K562 (cell line): Measurements from ENCODE around the gene MATN1. TPM values are rescaled to one million over a fixed set of nuclear protein-coding genes. Genes with fewer than 3 reads are reported as not detected.
A peak's percentile ranks its signal among the peaks of the same experiment; 100 is the strongest.

Experiments
- ARNT ChIP-seq, 2 experiments: fragments of 450-650 bp; IDR thresholded peaks; 2 replicates each; pipeline ENCODE4 v1.6.1; 2016; ENCODE audit warnings: mild to moderate bottlenecking in 1 of 2
- BHLHE40 ChIP-seq: IDR thresholded peaks from 2 replicates; pipeline ENCODE4 v1.6.1; 2011; ENCODE audit warnings: low read length, improper control_type of control experiment
- DACH1 ChIP-seq: fragments of 450-650 bp; IDR thresholded peaks from 2 replicates; pipeline ENCODE4 v1.6.1; 2018; ENCODE audit not compliant: partially characterized antibody
- ETV6 ChIP-seq, 3 experiments: fragments of 150-350 bp in 1 of 3; sonication (generic) in 1 of 3; formaldehyde crosslinking in 1 of 3; IDR thresholded peaks; 2 replicates each; pipeline versions ENCODE4 v1.6.1 to v1.8.0; 2014 to 2022; ENCODE audit warnings: borderline replicate concordance in 2 of 3, low read depth in 2 of 3, antibody characterized with exemption in 1 of 3, low read length in 1 of 3, mild to moderate bottlenecking in 1 of 3, missing genetic modification reagents in 1 of 3
- FOXJ2 ChIP-seq: fragments of 200-800 bp; sonication (Bioruptor generic); IDR thresholded peaks from 2 replicates; pipeline ENCODE4 v1.6.1; 2016; ENCODE audit warnings: missing genetic modification characterization, missing compliant biosample characterization
- GATA2 ChIP-seq: sonication (generic); formaldehyde crosslinking; IDR thresholded peaks from 2 replicates; pipeline ENCODE4 v1.4.0; 2020; ENCODE audit warnings: mild to moderate bottlenecking, missing genetic modification reagents
- GTF2F1 ChIP-seq: IDR thresholded peaks from 2 replicates; pipeline ENCODE4 v1.6.1; 2011; ENCODE audit warnings: low read depth, low read length, improper control_type of control experiment
- MED1 ChIP-seq: sonication (generic); formaldehyde crosslinking; IDR thresholded peaks from 2 replicates; pipeline ENCODE4 v1.8.1; 2023; ENCODE audit warnings: missing genetic modification reagents, borderline replicate concordance
- NCOA2 ChIP-seq, 2 experiments: fragments of 450-650 bp; IDR thresholded peaks; 2 replicates each; pipeline ENCODE4 v1.6.1; 2018; ENCODE audit warnings: mild to moderate bottlenecking in 2 of 2, moderate library complexity in 1 of 2; ENCODE audit not compliant: partially characterized antibody in 2 of 2
- POLR2G ChIP-seq: fragments of 200-400 bp; formaldehyde crosslinking; IDR thresholded peaks from 2 replicates; pipeline ENCODE4 v1.6.1; 2017; ENCODE audit warnings: low read depth, mild to moderate bottlenecking, antibody characterized with exemption, low read length, moderate library complexity
- RBM14 ChIP-seq: fragments of 200-400 bp; formaldehyde crosslinking; IDR thresholded peaks from 2 replicates; pipeline ENCODE4 v1.6.1; 2018; ENCODE audit warnings: low read depth, mild to moderate bottlenecking, low read length, moderate library complexity, borderline replicate concordance; ENCODE audit not compliant: insufficient read depth
- RFX7 ChIP-seq: fragments of 250-450 bp; sonication (Bioruptor Pico); IDR thresholded peaks from 2 replicates; pipeline ENCODE4 v1.5.1; 2021; ENCODE audit warnings: mild to moderate bottlenecking
- SMARCA4 ChIP-seq: fragments of 450-650 bp; IDR thresholded peaks from 2 replicates; pipeline ENCODE4 v1.6.1; 2016
- TAF1 ChIP-seq: IDR thresholded peaks from 2 replicates; pipeline ENCODE4 v1.6.1; 2011; ENCODE audit warnings: mild to moderate bottlenecking, low read length, moderate library complexity; ENCODE audit not compliant: insufficient read depth, control insufficient read depth, severe bottlenecking; ENCODE audit errors: extremely low read depth
- TCF7L2 ChIP-seq: fragments of 150-350 bp; IDR thresholded peaks from 2 replicates; pipeline ENCODE4 v1.6.1; 2016; ENCODE audit warnings: low read depth, mild to moderate bottlenecking, low read length, moderate library complexity
- ZBTB17 ChIP-seq: fragments of 450-650 bp; formaldehyde crosslinking; IDR thresholded peaks from 2 replicates; pipeline ENCODE4 v1.4.0; 2020; ENCODE audit warnings: mild to moderate bottlenecking
- ZKSCAN3 ChIP-seq: fragments of 250-450 bp; sonication (Bioruptor Pico); IDR thresholded peaks from 2 replicates; pipeline ENCODE4 v1.4.0; 2020
- polyA plus RNA-seq, 8 experiments: library from polyadenylated mRNA; depleted of rRNA in 4 of 8; stranded (reverse) in 5 of 8; unstranded in 3 of 8; fragments of >200 nt; fragmentation: Nextera tagmentation in 2 of 8; fragmentation: Illumina TruSeq in 1 of 8; extraction: Ambion mirVana in 2 of 8; extraction: Trizol in 1 of 8; gene quantifications; 2 replicates each; pipeline versions ENCODE4 v1.2.1 to v1.2.3, GENCODE V29; 2011 to 2014; ENCODE audit warnings: inconsistent platforms in 1 of 8, missing spikeins in 1 of 8
- total RNA-seq, 7 experiments: library from RNA; depleted of rRNA in 6 of 7; stranded (reverse); fragments of >200 nt in 6 of 7; fragmentation: Illumina TruSeq in 2 of 7; extraction: Trizol in 2 of 7; gene quantifications; 2 replicates each; pipeline versions ENCODE4 v1.2.1 to v1.2.3, GENCODE V29; 2011 to 2021; ENCODE audit warnings: low replicate concordance in 1 of 7
- TF ChIP-seq, protein P1 (sequence below): fragments of 450-650 bp; IDR thresholded peaks from 2 replicates; pipeline ENCODE4 v1.7.0; 2016; ENCODE audit warnings: borderline replicate concordance
- TF ChIP-seq, protein P2 (sequence below): IDR thresholded peaks from 2 replicates; pipeline ENCODE4 v1.6.1; 2014; ENCODE audit warnings: antibody characterized with exemption
- TF ChIP-seq, protein P3 (sequence below): sonication (generic); formaldehyde crosslinking; IDR thresholded peaks from 2 replicates; pipeline ENCODE4 v1.9.0; 2022; ENCODE audit warnings: mild to moderate bottlenecking, missing genetic modification reagents
- TF ChIP-seq, protein P4 (sequence below): fragments of 250-450 bp; sonication (Bioruptor Pico); IDR thresholded peaks from 2 replicates; pipeline ENCODE4 v1.5.1; 2021; ENCODE audit warnings: mild to moderate bottlenecking

MATN1 gene
- total and polyA plus RNA-seq, 9 of the 15 experiments (the other 6 are each of a cell fraction or from before 2014, with no cell fraction given), result 0.10 to 2.3 (median 1.2) TPM

DNA sequence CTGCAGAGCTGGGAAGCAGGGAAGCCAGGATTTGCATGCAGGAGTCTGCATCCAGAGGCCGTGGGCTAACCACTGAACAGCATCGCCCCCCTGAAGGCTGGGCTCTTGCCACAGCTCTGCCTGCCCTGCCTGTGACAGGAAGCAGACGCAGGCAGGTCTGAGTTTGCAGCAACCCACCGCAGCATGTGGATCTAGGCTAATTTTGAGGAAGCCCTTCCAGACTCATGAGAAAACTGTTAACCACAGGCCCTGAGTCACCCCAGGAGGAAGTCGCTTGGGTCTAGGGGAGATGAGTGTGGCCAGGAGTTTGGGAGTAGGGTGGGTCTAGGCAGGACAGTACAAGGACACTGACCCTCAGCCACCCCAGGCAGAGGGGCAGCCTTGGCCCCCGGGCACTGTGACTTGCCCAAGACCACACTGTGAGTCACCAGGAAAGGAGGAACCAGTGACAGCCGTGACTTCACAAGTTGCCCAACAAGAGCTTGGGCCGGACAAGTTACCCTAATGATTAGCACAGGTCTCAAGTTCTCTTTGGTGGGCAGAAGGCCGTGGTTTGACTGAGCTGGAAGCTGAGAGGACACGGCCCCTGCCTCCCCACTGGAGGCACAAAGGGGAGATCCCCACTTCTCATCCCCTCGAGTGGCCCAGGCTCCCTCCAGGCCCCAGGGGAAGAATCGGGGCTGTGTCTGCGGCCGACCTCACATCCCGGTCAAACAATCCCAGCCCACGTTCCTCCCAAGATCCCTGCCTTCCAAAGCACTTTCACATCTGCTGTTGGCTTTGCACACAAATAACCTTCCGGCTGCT is 33.4 kb upstream of the MATN1 start (continued):
- TF ChIP-seq DACH1 (no peak), GTF2F1 (no peak), ARNT (IDR thresholded peaks at IDR 0.05) (no peak), RFX7 (CRISPR knock-in tag) (peak; percentile 16; the same call in 1 of the 2 replicates), FOXJ2 (tag) (no peak), TAF1 (peak; percentile 29), POLR2G (peak; percentile 35; the same call in 1 of the 2 replicates), GATA2 (CRISPR knock-in tag) (no peak), ETV6 (IDR thresholded peaks at IDR 0.05; ENCODE audit: borderline replicate concordance in 1 of 2, low read depth in 2 of 2, low read length in 1 of 2) (peak in 1 of 2 experiments; percentile 88; a peak in 1 of 4 replicates), ETV6 (CRISPR knock-in tag; IDR thresholded peaks at IDR 0.05; ENCODE audit: borderline replicate concordance) (no peak), RBM14 (no peak), NCOA2 (IDR thresholded peaks at IDR 0.05; ENCODE audit: partially characterized antibody in 2 of 2) (no peak), ZKSCAN3 (no peak), ZBTB17 (CRISPR knock-in tag) (peak; percentile 88), SMARCA4 (peak; percentile 89), BHLHE40 (peak; percentile 52; the same call in 1 of the 2 replicates), MED1 (CRISPR knock-in tag) (no peak; the same call in 1 of the 2 replicates), TCF7L2 (no peak)
- TF ChIP-seq, protein P1, sequence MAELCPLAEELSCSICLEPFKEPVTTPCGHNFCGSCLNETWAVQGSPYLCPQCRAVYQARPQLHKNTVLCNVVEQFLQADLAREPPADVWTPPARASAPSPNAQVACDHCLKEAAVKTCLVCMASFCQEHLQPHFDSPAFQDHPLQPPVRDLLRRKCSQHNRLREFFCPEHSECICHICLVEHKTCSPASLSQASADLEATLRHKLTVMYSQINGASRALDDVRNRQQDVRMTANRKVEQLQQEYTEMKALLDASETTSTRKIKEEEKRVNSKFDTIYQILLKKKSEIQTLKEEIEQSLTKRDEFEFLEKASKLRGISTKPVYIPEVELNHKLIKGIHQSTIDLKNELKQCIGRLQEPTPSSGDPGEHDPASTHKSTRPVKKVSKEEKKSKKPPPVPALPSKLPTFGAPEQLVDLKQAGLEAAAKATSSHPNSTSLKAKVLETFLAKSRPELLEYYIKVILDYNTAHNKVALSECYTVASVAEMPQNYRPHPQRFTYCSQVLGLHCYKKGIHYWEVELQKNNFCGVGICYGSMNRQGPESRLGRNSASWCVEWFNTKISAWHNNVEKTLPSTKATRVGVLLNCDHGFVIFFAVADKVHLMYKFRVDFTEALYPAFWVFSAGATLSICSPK, result no peak
- TF ChIP-seq, protein P2, sequence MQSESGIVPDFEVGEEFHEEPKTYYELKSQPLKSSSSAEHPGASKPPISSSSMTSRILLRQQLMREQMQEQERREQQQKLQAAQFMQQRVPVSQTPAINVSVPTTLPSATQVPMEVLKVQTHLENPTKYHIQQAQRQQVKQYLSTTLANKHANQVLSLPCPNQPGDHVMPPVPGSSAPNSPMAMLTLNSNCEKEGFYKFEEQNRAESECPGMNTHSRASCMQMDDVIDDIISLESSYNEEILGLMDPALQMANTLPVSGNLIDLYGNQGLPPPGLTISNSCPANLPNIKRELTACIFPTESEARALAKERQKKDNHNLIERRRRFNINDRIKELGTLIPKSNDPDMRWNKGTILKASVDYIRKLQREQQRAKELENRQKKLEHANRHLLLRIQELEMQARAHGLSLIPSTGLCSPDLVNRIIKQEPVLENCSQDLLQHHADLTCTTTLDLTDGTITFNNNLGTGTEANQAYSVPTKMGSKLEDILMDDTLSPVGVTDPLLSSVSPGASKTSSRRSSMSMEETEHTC, result no peak
- TF ChIP-seq, protein P3, sequence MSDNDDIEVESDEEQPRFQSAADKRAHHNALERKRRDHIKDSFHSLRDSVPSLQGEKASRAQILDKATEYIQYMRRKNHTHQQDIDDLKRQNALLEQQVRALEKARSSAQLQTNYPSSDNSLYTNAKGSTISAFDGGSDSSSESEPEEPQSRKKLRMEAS (CRISPR knock-in tag), result peak; percentile 88
- TF ChIP-seq, protein P4, sequence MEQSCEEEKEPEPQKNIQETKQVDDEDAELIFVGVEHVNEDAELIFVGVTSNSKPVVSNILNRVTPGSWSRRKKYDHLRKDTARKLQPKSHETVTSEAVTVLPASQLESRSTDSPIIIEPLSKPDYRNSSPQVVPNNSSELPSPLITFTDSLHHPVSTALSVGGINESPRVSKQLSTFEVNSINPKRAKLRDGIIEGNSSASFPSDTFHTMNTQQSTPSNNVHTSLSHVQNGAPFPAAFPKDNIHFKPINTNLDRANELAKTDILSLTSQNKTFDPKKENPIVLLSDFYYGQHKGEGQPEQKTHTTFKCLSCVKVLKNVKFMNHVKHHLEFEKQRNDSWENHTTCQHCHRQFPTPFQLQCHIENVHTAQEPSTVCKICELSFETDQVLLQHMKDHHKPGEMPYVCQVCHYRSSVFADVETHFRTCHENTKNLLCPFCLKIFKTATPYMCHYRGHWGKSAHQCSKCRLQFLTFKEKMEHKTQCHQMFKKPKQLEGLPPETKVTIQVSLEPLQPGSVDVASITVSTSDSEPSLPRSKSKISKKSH (CRISPR knock-in tag), result no peak
